Activated CD4-positive, alpha-beta T cell treated with anti-CD3 and anti-CD28 coated beads, Interleukin-2, amount 50 U/mL, for 48 hours (primary cell): ENCODE data around the gene TSPAN7.

Experiments used
- DNase-seq, 2 experiments: peaks; one replicate each; pipeline ENCODE4 v3.0.0-alpha.2; 2020

TSPAN7 gene

DNA sequence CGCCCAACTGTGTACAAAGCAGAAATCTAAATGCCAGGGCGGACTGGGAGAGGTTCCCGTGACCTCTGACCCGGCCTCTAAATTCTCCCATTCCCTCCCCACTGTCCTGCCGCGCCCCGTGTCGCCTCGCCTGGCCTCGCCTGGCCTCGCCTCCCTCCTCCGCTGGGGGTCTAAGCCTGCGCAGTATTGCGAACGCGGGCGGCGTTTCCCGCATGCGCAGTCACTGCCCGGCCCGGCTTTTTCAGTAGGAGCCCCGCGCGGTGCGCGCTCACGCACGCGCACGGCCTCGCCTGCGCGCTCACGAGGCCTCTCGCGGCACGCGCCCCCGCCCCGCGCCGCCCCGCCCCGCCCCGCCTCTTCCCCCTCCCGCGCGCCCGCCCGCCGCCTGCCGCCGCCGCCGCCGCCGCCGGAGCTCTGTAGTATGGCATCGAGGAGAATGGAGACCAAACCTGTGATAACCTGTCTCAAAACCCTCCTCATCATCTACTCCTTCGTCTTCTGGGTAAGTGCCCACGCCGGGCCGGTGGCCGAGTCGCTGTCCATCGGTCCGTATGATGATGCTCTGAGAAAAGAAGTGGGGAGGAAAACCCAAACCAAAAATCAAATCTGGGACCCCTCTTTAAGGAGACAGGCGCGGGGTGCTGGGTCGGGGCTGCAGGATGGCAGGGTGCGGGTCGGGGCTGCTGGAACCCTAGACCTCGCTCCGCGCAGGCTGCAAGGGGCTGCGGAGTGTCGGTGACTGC, at the start of gene TSPAN7:
Gene TSPAN7, plus strand, starts transcription at position 417 of the 743 bp plus-strand sequence. Its CDS starts 5 bp downstream, at position 422.
- peak; percentile 76 to 82 for DNase-seq

DNA sequence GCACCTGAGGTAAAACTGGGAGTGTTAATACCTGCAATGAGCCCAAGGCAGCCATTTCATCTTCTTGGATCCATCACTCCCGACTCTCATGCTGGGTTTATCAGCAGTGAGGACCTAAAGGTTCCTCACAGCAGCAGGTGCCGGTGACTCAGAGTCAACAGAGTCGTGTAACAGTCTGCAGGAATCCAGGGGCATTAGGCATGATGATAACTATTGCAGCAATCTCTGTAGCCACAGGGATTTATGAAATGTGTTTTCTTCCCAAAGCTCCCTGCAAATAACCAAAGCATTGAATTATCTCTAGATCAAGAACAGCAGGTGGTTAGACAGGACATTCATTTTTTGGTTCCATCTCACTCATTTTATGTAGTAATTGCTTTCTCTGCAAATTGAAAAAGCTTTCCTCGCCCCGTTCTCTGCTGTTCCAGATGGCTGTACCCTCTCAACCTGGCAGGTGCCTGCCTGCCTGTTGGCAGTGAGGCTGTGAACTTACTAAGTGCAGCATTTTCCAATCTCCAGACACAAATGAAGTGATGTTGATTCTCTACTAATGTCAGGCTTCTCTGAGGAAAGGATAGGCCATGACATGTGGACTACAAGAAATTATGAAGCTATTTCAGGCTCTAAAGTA, 48.1 kb upstream of the TSPAN7 start:
- DNase-seq: no peak

GRCh38 chrX:38514016-38514854, 47.1 kb upstream of the TSPAN7 start:
- no peak for DNase-seq

DNA sequence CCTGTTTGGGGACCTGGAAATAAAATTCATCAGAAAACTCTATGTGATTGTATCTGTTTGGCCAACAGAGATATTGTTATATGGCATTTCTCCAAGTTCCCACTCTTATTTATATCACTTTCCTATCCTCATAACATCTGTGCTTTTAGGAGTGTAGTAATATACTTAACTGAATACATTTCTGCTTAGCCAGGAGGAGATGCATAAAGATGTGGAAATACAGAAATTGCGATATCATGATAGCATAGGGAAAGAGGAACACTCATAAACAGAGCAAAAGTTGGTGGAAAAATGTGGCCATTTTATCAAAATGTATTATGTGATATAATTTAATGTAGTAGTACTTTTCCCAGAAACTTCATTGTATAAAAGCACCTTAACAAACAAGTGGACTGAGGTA, 46.1 kb upstream of the TSPAN7 start:
- DNase-seq: no peak

DNA sequence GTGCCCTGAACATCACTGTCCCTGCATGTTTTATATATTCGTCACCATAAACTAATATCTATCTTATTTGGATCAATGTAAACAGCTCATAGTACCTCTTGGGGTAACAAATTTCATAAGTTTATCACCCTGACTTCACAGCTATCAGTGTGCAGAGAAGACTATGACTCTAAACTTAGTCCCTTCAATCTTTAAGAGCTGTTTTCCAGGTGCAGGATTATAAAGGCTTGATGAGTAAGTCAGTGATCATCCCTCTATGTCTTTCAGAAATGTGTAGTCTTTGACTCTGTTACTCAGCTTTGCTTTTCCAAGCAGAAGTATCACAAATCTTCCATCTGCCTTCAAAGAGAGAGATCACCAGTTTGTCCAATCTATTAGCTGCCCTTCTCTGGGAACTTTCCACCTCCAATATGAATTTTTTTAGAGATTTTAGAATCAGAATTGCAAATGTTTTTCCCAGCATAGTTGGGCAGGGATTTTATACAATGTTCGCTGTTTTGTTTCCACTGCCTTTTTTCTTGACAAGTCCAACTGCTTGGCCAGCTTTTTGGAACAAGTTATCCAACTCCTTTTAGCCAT, 45.1 kb upstream of the TSPAN7 start:
- DNase-seq: no peak

DNA sequence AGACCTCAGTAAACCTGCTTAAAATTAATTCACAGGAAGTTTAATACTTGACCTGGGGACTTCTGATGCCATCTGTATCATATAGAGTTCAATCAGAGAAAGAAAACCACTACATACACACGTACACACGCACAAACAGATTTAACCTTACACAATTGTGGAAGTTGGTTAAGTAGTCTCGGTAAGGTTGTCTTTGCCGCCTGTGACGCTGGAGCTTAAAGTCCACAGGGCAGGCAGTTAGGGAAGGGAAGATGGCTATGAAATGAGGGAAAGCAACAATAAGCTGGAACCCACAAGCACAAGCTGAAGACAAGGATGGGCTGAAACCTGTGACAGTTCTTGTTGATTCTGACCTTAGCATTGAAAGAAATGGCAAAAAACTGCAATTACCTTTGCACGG, 41.7 kb upstream of the TSPAN7 start:
- no peak for DNase-seq

GRCh38 chrX:38538134-38538533, 23.2 kb upstream of the TSPAN7 start:
- no peak for DNase-seq

DNA sequence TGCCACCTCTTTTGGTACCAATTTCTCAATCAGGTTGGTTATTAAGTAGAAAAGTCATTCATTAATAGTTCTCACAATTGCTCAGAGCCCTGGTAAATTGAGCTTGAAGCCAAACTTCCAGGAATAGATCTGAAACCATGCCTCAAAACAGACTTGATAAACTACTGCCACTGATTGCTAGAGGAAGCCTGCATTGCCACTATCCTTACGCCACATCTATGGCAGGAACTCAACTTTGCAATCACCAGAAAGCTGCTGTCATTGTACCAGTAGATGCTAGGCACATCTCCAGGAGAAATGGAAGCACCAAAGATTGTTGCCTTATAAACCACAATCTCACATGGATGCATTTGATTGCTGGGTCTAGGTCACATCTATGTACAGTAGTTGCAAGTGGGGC, 21.6 kb upstream of the TSPAN7 start:
- no peak for DNase-seq

DNA sequence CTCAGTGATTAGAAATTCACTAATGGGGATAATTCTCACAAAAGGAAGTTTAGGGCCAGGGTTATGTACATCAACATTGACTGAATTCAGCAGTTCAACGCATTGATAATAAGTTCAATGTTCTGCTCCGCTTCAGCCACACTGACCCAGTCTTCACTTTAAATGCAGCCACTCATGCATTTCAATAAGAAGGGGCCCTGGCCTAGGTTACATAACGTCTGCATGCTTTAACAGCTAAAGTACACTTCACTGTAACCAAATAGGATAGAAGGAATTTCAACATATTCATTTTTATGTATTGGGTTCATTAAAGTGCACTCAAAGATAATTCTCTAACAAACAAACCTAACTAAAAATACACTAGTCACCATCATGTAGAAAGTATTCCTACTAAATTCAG, 12.8 kb upstream of the TSPAN7 start:
- no peak for DNase-seq

- DNase-seq: no peak
Measured at GRCh38 chrX:38552721-38553120, 8.6 kb upstream of the TSPAN7 start.

- DNase-seq: no peak
Measured at GRCh38 chrX:38558686-38559085, 2.7 kb upstream of the TSPAN7 start.

- no peak for DNase-seq
Measured at GRCh38 chrX:38560776-38561125, 591 bp upstream of the TSPAN7 start.

GRCh38 chrX:38561951-38562719, 793 bp downstream of the TSPAN7 start:
- DNase-seq: peak; percentile 1 to 10

DNA sequence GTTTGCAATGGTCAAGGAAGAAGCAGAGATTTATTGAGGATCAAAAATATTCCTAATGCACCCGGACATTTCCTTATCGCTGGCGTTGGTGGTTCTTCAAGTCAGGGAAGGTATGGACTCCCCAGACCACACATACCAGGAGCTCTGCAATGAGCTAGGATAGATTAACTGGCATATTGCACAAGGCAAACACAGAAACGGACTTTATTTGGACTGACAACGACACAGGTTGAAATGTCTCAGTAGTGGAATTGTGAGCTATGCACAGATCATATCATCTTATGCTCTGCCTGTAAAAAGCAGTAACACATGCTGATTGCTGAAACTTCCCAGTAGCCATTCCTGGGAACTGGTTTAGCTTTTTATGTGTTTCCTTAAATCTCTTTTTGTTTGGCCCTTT, 1.7 kb downstream of the TSPAN7 start:
- no peak for DNase-seq

DNA sequence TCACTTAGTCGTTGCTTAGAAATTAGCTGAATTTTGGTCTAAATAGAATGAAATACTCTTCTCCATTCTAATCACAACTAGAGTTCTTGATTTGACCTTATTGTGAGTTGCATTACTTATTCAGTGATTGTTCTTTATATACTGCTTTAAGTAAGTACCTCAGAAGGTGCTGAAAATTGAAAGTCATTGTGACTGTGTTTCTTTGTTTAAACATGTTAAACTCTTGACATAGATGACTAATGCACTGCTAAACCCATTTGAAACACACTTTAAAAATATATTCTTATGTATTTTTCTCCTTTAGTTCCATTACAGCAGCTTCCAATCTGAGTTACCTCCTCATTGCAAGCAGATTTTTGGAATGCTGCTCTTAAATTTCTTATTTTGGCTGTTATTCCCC, 9.1 kb downstream of the TSPAN7 start:
- DNase-seq: no peak

DNA sequence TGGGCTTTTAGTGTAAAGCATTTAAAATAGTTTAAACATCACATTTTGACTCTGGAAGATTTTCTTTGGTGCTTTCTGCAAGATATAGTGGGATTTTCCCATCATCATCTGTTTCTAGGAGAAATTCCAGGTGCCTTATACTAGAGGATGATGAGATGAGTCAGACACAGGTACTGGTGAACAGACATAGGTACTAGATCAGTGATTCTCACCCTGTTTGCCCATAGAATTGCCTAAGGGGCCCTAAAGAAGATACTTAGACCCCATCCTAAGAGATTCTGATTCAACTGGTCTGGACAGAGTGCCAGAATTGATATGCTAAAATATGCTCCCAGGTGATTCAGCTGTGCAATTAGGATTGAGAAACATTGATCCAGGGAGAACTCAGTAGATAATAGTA, 9.7 kb downstream of the TSPAN7 start:
- no peak for DNase-seq

GRCh38 chrX:38574858-38575257, 13.5 kb downstream of the TSPAN7 start:
- no peak for DNase-seq

- DNase-seq: no peak
Measured at GRCh38 chrX:38575888-38576287, 14.5 kb downstream of the TSPAN7 start.

GRCh38 chrX:38577738-38578137, 16.4 kb downstream of the TSPAN7 start:
- DNase-seq: no peak

GRCh38 chrX:38578167-38578566, 16.8 kb downstream of the TSPAN7 start:
- DNase-seq: no peak

DNA sequence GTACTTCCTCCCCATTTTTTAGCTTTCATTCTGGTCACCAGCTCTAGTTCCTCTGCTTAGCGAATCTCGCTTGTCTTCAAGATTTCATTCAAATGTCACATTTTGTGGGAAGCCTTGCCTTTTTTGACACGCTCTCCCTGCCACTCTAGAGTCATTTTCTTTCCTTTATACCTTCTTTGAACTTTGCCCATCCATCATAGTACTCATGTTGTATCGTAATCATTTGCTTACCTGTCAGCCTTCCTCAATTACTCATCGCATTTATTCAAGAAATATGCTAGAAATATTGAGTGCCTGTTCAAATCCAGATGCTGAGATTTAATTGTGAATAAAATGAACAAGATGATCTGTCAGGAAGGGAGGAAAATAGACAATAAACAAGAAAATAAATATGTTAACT, 21.8 kb downstream of the TSPAN7 start:
- DNase-seq: no peak

DNA sequence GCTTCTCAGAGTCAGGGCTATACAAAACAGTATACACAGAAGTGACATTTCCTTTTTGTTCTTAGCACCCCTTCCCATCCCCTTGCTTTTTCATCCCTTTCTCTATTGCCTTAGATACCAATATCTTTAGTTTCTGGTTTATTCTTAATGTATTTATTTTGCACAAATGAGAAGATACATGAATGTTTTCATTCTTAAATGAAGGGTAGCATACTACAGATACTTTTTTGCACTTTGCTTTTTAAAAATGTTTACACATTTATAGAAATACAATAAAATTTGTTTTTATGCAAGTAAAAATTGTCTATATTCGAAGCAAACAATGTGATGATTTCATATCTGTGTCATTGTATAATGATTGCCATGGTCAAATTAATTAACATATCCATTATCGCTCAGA, 33.1 kb downstream of the TSPAN7 start:
- DNase-seq: no peak

DNA sequence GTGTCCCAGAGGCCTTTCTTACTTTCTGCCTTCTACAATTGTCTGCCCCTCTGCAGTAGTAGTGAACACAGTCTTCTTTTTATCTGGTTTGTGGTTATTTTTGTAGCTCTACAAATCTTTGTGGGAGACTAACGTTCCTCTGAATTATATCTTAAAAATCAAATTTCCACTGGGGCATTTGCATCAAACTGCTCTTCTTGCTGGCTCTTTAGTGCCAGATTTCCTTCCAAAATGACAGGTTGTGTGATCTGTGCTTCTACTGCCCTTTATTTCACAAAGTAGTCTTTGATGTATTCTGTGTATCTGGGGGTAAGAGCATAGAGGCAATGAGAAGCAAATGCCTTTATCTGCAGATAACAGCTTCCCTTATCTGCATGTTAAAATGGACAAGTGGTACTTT, 34.5 kb downstream of the TSPAN7 start:
- DNase-seq: no peak
